Activated T-helper 1 cell treated with anti-CD3 and anti-CD28 coated beads, Interleukin-2, amount 50 U/mL, for 16 hours (primary cell): ENCODE measurements around the gene GOLGB1.

ENCODE experiments used
- DNase-seq, 2 donors: peaks; one replicate each; pipeline ENCODE4 v3.0.0-alpha.2; 2020; ENCODE audit warnings: low read depth in 1 of 2, low spot score in 1 of 2

GOLGB1 gene

GRCh38 chr3:121642601-121643314 lies 106.8 kb downstream of the GOLGB1 start:
- no peak for DNase-seq

- no peak for DNase-seq
Measured at GRCh38 chr3:121641127-121641526, 108.4 kb downstream of the GOLGB1 start.

GRCh38 chr3:121637922-121638321 lies 111.6 kb downstream of the GOLGB1 start:
- no peak for DNase-seq

- DNase-seq = no peak
Measured at GRCh38 chr3:121630355-121630754, 119.2 kb downstream of the GOLGB1 start.

- DNase-seq = no peak
Measured at GRCh38 chr3:121629601-121630000, 119.9 kb downstream of the GOLGB1 start.

GRCh38 chr3:121627622-121628021 lies 121.9 kb downstream of the GOLGB1 start:
- no peak for DNase-seq

GRCh38 chr3:121627211-121627610 lies 122.3 kb downstream of the GOLGB1 start:
- no peak for DNase-seq

GRCh38 chr3:121626495-121626894 lies 123.0 kb downstream of the GOLGB1 start:
- DNase-seq = no peak

- no peak for DNase-seq
Measured at GRCh38 chr3:121624147-121624899, 125.2 kb downstream of the GOLGB1 start.

GRCh38 chr3:121621491-121621890 lies 128.1 kb downstream of the GOLGB1 start:
- DNase-seq = no peak

- DNase-seq = no peak
Measured at GRCh38 chr3:121619691-121620090, 129.8 kb downstream of the GOLGB1 start.
